Renal pelvis (tissue), 4 donors: ENCODE data around the gene ATP9A. TPM values are rescaled to one million over a fixed set of nuclear protein-coding genes. Genes with fewer than 3 reads are reported as not detected.

Experiments used
- DNase-seq: peaks from one replicate; pipeline ENCODE4 v3.0.0-alpha.2; 2013
- polyA plus RNA-seq, 3 donors: library from polyadenylated mRNA; unstranded; fragments of 120-200 nt; gene quantifications; one replicate each; pipeline ENCODE4 v1.2.1, GENCODE V29; 2013; ENCODE audit not compliant: insufficient read length in 3 of 3

The ATP9A gene
- polyA plus RNA-seq, 3 donors: 55.8 to 60.1 (median 56.9) TPM

GRCh38 chr20:51560550-51561307 lies 207.5 kb downstream of the ATP9A start:
- DNase-seq: no peak

- no peak for DNase-seq
These were observed 208.1 kb downstream of the ATP9A start for GRCh38 chr20:51560042-51560441.

GRCh38 chr20:51554538-51555165 lies 213.5 kb downstream of the ATP9A start:
- DNase-seq: no peak

- no peak for DNase-seq
These were observed 214.2 kb downstream of the ATP9A start for GRCh38 chr20:51553897-51554486.

- no peak for DNase-seq
These were observed 217.0 kb downstream of the ATP9A start for GRCh38 chr20:51551186-51551585.

GRCh38 chr20:51549474-51549873 lies 218.7 kb downstream of the ATP9A start:
- DNase-seq: no peak

- no peak for DNase-seq
These were observed 220.2 kb downstream of the ATP9A start for GRCh38 chr20:51547951-51548350.

Other genes with a start within 250 kb of the ATP9A start
- 1 to 10 TPM; 1.6 to 1.7 (median 1.7) TPM for gene NFATC2, start 225.7 kb downstream of the ATP9A start, polyA plus RNA-seq
- gene SALL4, start 34.1 kb upstream of the ATP9A start, polyA plus RNA-seq: 10 to 100 TPM in 2 of 3 donors, 1 to 10 TPM in 1; 6.7 to 14.7 (median 11.3) TPM